DND-41 (cell line): ENCODE data around the gene CDX2.

Experiments
- CTCF ChIP-seq: IDR thresholded peaks from 2 replicates; pipeline ENCODE4 v1.5.1; 2012; ENCODE audit warnings: borderline replicate concordance, low read length, moderate library complexity, mild to moderate bottlenecking; ENCODE audit not compliant: poor library complexity, severe bottlenecking; ENCODE audit errors: extremely low read depth
- EZH2 ChIP-seq: IDR thresholded peaks from 3 replicates; pipeline ENCODE4 v1.6.1; 2012; ENCODE audit warnings: borderline replicate concordance, low read depth, mild to moderate bottlenecking, moderate library complexity, low read length, inconsistent platforms; ENCODE audit not compliant: severe bottlenecking

GRCh38 chr13:27972478-27972820 lies 3.3 kb upstream of the CDX2 start:
- TF ChIP-seq CTCF (no peak), EZH2 (no peak)
